Esophagus mucosa (tissue), 1 donor: ENCODE measurements around the gene LIM2. TPM values are rescaled to one million over a fixed set of nuclear protein-coding genes. Genes with fewer than 3 reads are reported as not detected.
A peak's percentile ranks its signal among the peaks of the same experiment; 100 is the strongest.

Experiments
- ATAC-seq: fragments of 200-7000 bp; cut with Tn5 transposase; one replicate; pipeline ENCODE4 v1.9.1; 2020
- total RNA-seq: library from RNA; stranded (reverse); gene quantifications from one replicate; pipeline ENCODE4 v1.2.4, GENCODE V29; 2023
- donor health status: DM: yes; HTN: yes; CAD: no.

The LIM2 gene
- total RNA-seq, 1 donor from 2014 or later: not detected

DNA sequence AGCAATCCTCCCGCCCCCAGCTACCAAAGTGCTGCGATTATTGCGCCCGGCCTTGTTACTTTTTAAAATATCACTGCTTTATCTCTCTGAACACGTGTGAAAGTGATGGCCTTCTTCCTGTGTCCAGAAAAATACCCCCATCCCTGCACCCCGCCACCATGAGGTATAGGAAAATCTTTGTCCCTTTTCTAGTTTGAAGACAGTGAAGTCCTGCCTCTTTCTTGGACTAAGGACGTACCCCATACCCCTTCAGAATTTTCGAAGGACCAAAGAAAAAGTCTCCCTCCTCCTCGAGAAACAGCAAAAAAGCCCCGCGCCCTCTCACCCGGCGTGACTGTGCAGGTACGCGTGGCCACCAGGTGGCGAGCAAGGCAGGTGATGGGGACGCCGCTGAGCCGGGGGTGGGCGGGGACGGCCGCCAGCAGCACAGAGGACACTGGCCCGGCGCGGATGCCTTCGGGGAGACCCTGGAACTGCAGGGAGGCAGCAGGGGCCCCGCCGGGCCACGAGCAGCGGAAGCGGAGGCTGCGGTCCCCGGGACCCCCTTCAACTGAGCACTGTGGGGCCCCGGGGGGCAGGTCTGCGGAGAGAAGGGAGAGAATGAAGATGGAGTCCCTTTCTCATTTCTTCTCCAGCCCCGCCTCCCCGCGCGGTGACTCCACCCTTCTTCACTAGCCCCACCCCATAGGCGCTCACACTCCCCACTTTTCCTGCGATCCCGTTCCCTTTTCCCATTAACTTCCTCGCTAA lies 49.0 kb downstream of the LIM2 start:
- peak; percentile 61 for ATAC-seq

DNA sequence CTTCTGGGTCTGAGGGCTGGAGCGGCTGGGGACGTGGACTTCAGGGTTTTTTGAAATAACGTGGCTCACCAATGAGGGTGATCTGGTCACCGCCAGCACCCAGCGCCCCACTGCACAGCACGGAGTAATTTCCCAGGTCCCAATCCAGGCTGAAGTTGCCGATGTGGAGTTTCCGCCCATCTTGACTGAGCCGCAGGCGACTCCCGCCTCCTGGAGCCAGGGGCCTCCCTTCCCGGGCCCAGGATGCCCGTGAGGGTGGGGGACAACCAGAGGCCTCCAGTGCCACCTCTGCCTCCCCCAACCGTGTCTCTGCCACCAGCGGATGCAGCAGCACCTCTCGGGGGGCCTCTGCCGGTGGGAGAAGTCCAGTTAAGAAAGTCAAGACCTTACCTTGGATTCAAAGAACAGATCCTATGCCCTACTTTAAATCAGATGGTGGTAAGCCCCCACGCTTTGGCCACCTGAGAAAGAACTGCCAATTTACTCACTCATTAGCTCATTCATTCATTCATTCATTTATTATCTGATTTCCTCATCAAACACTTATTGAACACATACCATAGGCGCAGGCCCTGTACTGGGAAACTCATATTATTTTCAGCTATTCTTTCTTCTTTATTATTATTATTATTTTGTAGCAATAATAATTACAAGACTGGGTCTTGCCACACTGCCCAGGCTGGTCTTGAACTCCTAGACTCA lies 49.8 kb downstream of the LIM2 start:
- no peak for ATAC-seq

DNA sequence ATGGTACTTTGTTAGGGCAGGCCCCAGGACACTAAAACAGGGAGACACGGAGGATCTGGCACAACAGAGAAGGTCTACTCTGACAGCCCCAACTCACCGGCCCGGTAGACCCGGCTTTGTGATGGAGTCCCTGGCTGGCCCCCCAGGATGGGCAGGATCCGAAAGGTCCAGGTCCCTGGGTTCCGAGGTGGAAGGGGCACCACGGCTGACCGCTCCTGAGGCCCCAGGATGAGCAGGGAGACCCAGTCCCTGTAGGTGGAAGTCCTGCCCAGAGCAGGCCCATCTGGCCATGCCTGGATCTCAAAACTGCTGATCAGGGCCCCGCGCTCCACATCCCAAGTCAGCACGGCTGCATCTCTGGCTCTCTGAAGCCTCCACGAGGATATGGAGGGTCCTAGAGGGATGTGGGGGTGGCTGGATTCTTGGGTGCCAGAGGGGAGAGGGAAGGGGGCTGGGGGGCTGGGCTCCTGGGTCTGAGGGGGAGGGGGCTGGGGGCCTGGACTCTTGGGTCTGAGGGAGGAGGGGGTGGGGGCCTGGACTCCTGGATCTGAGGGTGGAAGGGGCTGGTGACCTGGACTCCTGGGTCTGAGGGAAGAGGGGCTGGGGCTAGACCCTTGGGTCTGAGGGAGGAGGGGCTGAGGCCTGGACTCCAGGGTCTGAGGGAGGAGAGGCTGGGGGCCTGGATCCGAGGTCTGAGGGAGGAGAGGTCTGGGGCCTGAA lies 50.5 kb downstream of the LIM2 start:
- no peak for ATAC-seq

DNA sequence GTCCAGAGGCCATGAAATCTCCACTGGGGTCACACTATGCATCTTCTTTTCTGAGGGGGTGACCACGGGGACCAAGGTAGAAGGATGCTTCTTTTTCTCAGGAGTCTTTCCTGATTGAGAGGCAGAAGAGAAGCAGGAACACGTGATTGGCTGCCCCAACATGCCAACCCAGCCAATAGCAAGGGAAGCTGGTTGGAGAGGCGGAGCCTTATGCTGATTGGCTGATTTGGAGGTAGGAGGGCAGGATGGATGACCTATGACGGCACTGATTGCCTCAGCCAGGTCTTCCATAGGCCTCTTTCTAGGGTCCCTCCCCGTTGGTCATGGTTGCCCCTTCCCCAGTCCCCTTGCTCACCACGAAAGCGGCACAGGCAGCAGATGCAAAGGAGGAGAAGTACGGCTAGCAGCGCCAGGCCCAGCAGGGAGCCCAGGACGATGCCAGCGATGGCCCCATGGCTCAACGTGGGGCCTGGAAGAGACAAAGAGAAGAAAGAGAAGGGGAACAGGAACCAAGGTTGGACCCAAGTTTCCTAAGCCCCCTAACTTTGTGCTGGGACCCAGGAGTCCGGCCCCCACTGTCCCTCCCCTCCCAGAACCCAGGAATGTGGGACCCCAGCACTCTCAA lies 53.8 kb downstream of the LIM2 start:
- ATAC-seq: no peak

DNA sequence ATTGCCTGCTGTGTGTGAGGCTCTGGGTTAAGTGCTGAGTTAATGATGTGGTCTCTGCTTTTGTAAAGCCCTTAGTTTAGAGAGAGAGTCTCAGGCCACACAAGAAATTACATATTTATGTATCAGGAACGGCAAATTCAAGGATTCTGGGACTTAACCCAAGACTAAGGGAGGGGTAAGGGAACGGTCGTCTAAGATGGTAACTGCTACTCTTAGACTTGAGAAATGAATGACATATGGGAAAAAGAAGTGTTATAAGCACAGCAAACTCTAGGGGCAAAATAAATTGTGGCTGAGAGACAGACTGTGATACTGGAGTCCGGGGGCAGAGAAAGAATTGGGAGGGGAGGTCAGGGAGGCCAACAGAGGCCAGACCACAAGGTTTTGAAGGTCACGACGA lies 56.1 kb downstream of the LIM2 start:
- ATAC-seq: no peak

DNA sequence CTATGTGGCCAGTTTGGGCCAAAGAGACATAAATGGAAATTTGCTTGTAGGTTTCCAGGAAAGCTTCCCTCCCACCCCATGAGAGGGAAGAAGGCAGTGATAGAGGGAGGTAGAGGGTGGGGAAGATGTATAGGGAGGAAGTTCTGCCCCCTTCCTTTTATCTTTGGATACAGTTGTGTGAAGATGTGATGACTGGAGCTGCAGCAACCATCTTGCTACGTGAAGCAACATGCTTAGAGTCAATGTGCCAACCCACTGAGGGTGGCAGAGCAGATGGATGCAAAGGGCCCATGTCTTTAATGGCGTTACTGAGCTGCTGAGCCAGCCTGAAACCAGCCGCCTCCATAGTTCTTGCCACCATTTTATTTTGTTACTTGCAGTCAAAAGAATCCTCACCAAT lies 56.6 kb downstream of the LIM2 start:
- no peak for ATAC-seq

DNA sequence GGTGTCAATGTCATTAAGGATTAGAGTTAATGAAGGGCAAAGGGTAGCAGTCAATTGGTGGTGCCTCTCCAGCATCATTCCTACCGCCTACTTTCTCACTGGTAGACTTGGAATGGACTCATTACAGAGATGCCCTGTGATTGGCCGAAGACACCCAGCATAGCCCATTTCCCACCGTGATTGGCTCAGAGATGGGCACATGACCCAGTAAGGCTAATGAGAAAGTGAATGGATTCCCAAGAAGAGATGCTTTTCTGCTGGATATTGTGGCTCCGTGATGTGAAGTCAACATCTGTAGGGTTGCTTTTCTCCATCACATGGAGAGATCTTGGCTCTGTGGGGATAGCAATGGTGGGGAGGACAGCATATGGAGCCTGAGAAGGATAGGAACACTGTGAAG lies 57.4 kb downstream of the LIM2 start:
- no peak for ATAC-seq

Other genes with a start within 250 kb of the LIM2 start
- gene SIGLEC7, start 245.7 kb downstream of the LIM2 start, total RNA-seq: 0.44 TPM
- gene CD33, start 162.9 kb downstream of the LIM2 start, total RNA-seq: 0.40 TPM
- gene SIGLECL1, start 136.9 kb downstream of the LIM2 start, total RNA-seq: not detected
- gene IGLON5, start 76.3 kb downstream of the LIM2 start, total RNA-seq: not detected
- 103 TPM for gene VSIG10L, start 45.8 kb downstream of the LIM2 start, total RNA-seq
- 142 TPM for gene ETFB, start 21.6 kb downstream of the LIM2 start, total RNA-seq
- gene CLDND2, start 19.0 kb downstream of the LIM2 start, total RNA-seq: 1.1 TPM
- not detected for gene NKG7, start 15.3 kb downstream of the LIM2 start, total RNA-seq
- not detected for gene C19orf84, start 2.6 kb upstream of the LIM2 start, total RNA-seq
- gene SIGLEC10, start 29.7 kb upstream of the LIM2 start, total RNA-seq: 2.0 TPM
- not detected for gene SIGLEC8, start 70.5 kb upstream of the LIM2 start, total RNA-seq
- gene CEACAM18, start 90.6 kb upstream of the LIM2 start, total RNA-seq: not detected
- not detected for gene SIGLEC12, start 113.8 kb upstream of the LIM2 start, total RNA-seq
- gene SIGLEC6, start 143.7 kb upstream of the LIM2 start, total RNA-seq: 0.44 TPM
- 5.8 TPM for gene ZNF175, start 183.3 kb upstream of the LIM2 start, total RNA-seq
- not detected for gene SIGLEC5, start 242.4 kb upstream of the LIM2 start, total RNA-seq